Measurements from ENCODE around the gene FUT7.

Gene FUT7

DNA sequence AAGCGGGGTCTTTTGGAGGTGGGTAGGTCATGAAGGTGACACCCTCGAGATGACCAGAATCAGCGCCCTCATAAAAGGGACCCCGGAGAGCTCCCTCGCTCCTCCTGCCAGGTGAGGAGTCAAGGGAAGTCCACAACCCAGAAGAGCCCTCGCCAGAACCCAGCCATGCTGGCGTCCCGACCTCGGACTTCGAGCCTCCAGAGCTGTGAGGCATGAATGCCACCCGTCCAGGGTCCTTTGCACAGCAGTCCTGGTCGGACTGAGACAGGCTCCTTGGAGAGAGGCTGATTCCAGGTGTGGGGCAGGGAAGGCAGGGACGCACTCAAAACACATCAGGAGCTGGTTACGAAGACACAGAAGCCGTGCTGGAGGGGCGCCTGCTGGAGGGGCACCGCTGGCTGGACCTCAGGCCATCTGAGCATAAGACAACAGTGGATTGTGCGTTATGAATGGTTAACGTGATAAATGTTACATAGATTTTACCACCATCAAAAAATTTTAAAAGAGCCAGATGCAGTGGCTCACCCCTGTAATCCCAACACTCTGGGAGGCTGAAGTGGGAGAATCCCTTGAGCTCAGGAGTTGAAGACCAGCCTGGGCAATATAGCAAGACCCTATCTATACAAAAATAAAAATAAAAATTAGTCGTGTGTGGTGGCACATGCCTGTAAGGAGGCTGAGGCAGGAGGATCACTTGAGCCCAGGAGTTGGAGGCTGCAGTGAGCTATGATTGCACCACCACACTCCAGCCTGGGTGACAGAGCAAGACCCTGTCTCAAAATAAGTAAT, 29.8 kb downstream of the FUT7 start:
- no peak for DNase-seq (ENCODE audit: low spot score)

- DNase-seq (ENCODE audit: low spot score), result no peak
Observed at GRCh38 chr9:137000177-137000930, 31.5 kb downstream of the FUT7 start.

DNA sequence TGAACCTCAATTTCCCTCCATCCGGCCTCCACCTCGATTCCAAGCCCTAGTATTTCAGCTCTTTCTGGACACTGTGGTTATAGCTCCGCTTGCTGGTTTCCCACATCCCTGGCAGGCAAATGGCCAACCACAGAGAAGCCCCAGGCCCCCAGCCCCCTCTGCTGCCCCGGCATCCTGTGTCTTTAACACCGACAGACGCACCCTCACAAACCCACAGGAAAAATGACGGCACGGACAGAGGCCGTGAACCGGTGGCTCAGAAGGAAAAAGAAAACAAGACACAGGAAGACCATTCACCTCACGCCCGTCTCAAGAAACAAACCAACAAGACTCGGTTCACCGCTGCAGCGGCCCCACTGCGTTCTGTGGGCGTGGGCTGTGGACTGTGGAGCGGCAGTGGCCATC, 34.1 kb downstream of the FUT7 start:
- DNase-seq (ENCODE audit: low spot score), result no peak

GRCh38 chr9:136997371-136997770, 34.5 kb downstream of the FUT7 start:
- DNase-seq (ENCODE audit: low spot score), result no peak

DNA sequence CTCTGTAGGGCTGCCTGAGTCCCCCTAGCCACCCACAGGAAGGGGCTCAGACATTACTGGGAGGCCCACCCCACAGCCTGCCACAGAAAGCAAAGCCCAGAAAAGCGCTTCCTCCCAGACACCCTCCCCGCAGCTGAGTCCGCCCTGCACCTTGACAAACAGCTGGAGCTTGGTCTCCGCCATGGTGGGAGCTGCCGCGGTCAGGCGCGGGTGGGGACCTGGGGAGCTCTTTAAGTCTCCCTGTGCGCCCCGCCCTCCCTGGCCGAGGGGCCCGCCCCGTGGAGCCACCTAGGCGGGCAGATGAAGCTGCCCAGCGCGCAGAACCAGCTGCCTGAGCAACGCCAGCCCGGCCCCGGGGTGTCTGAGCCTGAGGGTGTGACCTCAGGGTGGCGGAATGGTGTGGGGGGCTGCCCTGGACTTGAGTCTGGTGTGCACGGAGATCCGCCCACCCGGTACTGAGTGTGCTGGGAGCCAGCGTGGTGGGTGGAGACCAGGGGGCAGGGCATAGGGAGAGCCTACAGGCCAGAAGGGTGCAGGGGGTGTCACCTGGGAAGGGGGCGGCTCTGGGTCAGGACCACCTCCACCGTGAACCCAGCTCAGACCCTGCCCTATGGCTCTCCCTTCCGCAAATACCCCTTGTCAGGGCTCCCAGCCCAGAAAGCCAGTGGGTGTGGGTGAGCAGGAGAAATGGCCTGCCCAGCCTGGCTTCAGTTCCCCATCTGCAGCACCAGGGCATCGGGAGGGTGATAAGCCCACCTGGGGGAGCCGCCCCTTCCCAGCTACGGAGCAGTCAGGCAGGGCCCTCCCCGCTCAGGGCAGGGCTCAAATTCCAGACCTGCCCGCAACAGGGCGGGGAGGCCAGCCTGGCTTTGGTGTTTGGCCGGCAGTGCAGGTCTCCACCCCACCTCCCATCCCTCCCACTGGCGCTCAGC, 35.3 kb downstream of the FUT7 start, which contains the start of gene CLIC3:
CLIC3 (minus strand) TSS at position 208 of the 932 bp plus-strand sequence; CDS start at position 183, 25 bp downstream.
- DNase-seq (ENCODE audit: low spot score), result no peak

DNA sequence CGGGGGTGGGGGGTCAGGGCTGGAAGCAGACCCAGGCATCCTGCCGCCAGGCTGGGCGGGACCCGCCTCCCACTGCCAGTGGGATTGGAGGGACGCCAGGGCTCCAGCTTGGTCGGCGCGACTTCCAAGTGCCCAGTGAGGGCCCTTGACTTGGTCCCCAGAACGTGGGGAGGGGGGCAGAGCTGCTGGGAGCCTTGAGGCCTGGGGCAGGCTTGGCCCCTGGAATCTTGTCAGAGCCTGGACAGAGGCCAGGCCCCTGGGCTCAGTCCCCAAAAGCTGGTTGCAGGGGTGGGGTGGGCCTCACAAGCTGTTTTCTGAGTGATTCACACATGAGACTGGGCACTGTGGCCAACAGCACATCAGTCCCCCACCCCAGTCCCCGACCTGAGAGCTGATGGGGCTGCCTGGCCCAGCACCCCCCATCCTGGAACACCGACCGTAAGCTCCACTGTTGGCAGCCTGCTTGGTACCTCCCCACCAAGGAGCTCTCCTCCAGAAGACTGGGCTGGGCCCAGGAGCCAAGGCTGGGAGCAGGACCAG, 36.0 kb downstream of the FUT7 start:
- no peak for DNase-seq (ENCODE audit: low spot score)

GRCh38 chr9:136995362-136995761, 36.5 kb downstream of the FUT7 start:
- no peak for DNase-seq (ENCODE audit: low spot score)

GRCh38 chr9:136994888-136995230, 37.0 kb downstream of the FUT7 start:
- DNase-seq (ENCODE audit: low spot score), result no peak

GRCh38 chr9:136994180-136994887, 37.6 kb downstream of the FUT7 start:
- DNase-seq (ENCODE audit: low spot score), result no peak

- DNase-seq (ENCODE audit: low spot score), result no peak
Observed at GRCh38 chr9:136992819-136993369, 39.0 kb downstream of the FUT7 start.

GRCh38 chr9:136991993-136992818, 39.7 kb downstream of the FUT7 start, which contains the start of gene PAXX:
PAXX (plus strand) TSS chr9:136992422; CDS start chr9:136992444, 22 bp downstream.
- DNase-seq (ENCODE audit: low spot score), result peak; percentile 87

DNA sequence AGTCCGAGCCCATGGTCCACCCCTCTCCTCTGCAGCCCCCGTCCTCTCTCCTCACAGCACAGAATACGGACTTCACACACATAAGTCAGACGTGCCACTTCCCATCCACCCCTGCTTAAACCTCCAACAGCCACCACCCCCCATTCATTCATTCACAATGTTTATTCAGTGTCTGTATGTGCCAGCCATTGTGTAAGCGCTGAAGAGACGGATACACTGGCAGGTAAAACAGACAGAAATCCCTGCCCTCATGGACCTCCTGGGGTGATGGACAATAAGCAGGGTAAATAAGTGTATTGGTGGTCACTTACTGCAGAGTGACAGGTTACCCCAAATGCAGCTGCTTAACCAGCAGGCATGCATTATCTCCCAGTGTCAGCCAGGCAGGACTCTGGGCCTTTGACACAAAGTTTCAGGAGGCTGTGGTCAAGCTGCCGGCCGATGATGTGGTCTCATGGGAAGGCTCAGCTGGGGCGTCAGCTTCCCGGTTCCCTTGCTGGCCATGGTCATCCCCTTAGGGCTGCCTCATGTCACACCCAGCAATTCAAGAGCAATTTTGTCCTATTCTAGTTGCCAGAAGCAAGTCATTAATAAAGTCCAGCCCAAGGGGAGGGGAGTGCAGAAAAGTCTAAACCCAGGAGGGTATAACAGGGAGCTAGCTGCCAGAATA, 41.5 kb downstream of the FUT7 start:
- DNase-seq (ENCODE audit: low spot score), result no peak

DNA sequence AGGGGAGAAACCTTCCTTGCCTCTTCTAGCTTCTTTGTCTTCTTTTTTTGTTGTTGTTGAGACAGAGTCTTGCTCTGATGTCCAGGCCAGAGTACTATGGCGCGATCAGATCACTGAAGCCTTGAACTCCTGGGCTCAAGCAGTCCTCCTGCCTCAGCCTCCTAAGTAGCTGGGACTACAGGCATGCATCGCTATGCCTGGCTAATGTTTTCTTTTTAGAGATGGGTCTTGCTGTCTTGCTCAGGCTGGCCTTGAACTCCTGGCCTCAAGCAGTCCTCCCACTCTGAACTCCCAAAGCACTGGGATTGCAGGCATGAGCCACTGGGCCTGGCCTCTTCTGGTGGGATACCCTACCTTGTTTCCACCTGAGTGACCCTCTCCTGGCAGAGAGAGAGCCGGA, 43.0 kb downstream of the FUT7 start:
- DNase-seq (ENCODE audit: low spot score), result no peak

DNA sequence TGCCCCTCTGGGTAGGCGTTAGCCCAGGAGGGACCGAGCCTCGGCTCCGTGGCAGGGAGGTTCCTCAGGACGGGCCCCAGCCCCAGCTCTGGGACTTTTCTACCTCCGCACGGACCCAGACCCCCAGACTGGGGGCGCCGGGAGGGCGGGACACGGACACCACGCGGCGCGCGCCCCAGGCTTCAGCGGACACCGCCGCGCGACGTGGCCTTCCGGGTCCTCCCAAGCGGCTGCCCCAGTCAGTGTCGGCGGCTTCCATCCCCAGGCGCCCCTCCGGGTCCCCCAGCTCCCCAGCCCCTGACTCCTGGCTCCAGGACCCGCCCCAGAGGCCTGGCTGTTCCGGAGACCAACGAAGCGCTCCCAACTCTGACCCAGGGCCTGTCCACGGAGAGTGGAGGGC, 46.0 kb downstream of the FUT7 start:
- DNase-seq (ENCODE audit: low spot score), result no peak

DNA sequence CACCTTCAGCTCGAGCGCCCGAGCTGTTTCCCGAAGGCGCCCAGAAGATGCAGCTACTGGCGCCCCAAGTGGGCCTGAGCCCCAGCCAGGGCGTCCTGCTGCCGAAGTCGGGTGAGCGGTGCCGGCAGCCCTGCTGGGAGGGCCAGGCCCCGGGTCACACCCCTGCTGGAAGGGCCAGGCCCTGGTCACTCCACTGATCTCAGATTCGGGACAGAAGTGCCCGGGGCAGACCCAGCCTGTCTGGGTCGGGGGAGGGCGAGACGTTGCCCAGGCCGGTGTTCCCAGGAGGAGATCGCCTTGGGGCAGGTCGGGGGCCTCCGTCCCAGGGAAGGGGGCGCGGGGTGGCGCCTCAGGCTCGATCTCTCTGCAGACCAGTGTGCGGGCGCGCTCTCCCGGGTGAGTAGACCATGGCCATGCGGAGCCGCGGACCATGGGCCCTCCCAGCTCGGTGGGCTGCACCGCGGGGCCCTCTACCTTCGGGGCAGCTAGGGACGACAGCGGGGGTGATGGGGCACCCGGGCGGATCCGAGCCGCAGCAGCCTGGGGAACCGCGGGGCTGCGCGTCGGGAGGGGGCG, 46.8 kb downstream of the FUT7 start:
- no peak for DNase-seq (ENCODE audit: low spot score)

GRCh38 chr9:136984464-136985026, 47.3 kb downstream of the FUT7 start:
- no peak for DNase-seq (ENCODE audit: low spot score)

GRCh38 chr9:136983656-136984314, 48.1 kb downstream of the FUT7 start:
- DNase-seq (ENCODE audit: low spot score), result no peak

DNA sequence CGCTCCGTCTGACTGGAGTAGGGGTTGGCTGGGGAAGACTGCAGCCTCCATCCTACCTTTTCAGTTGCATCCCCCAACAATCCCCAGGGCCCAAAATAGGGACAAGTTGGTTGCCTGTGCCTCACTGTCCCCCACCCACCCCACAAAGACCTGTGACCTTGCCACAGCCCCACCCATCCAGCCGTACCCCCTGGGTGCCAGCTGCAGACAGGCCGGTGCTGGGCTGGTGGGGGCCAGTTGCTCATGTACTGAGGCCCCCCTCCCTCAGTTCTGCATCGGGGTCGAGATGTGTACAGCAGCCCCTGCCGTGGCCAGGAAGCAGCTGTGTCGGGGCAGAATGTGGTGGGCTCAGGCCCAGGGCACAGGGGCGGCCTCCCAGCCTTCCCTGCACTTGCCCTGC, 48.7 kb downstream of the FUT7 start:
- DNase-seq (ENCODE audit: low spot score), result no peak
